Measurements from ENCODE around the gene EPN2. TPM values are rescaled to one million over a fixed set of nuclear protein-coding genes. Genes with fewer than 3 reads are reported as not detected.

The EPN2 gene
- polyA plus RNA-seq, 1 donor (not counting 4 experiments of a cell fraction or from before 2014, with no cell fraction given), result 30.2 TPM

- no peak for TF ChIP-seq CTCF (optimal IDR thresholded peaks at IDR 0.05 in 1 of 3, IDR thresholded peaks at IDR 0.05 in 1 of 3, conservative IDR thresholded peaks at IDR 0.05 in 1 of 3; ENCODE audit: extremely low read depth in 1 of 3, insufficient read depth in 2 of 3, low read length in 3 of 3)
- TF ChIP-seq EZH2 (IDR thresholded peaks at IDR 0.05; ENCODE audit: low read length), result no peak
- peaks cover 2 to 3% of the 10 kb centered on the region in 2 experiments for H3K36me3 ChIP-seq (ENCODE audit: control insufficient read depth in 2 of 2, extremely low read depth in 1 of 2, insufficient read depth in 2 of 2, low read length in 2 of 2)
- H3K9me3 ChIP-seq (ENCODE audit: control insufficient read depth, low read depth, low read length), result no peaks in the 10 kb centered on the region
- peaks cover 30% of the 10 kb centered on the region for H3K4me1 ChIP-seq (ENCODE audit: control insufficient read depth, extremely low read depth, insufficient read depth, low read length)
- no peak overlapping the region for H3K4me2 ChIP-seq (ENCODE audit: control insufficient read depth, extremely low read depth, insufficient read depth, low read depth, low read length)
- H3K9me1 ChIP-seq (ENCODE audit: control insufficient read depth, extremely low read depth, insufficient read depth, low read length), result peaks cover 4% of the 10 kb centered on the region
- no peak overlapping the region for H3K27ac ChIP-seq (ENCODE audit: control insufficient read depth, insufficient read depth, low read length)
- no peak overlapping the region for H3K9ac ChIP-seq (ENCODE audit: control insufficient read depth, extremely low read depth, insufficient read depth, low read length)
- no peak for FAIRE-seq
- no peaks in the 10 kb centered on the region for H3K27me3 ChIP-seq (ENCODE audit: control insufficient read depth, extremely low read depth, insufficient read depth, low read length)
- dilution Hi-C loops (cut with MboI; ENCODE audit: extremely low pct_ligation_motif_present, low sequenced_read_pairs), result no loop called here
- peaks cover 45% of the 10 kb centered on the region for H3K79me2 ChIP-seq (ENCODE audit: control insufficient read depth, insufficient read depth, low read length)
- no peak overlapping the region for H2AFZ ChIP-seq (ENCODE audit: control insufficient read depth, low read length)
- peaks cover 11% of the 10 kb centered on the region for H4K20me1 ChIP-seq (ENCODE audit: control insufficient read depth, extremely low read depth, insufficient read depth, low read length)
- no peak overlapping the region for H3K4me3 ChIP-seq (ENCODE audit: control insufficient read depth in 2 of 3, extremely low read depth in 1 of 3, insufficient read depth in 2 of 3, low read depth in 1 of 3, low read length in 3 of 3)
- DNase-seq (ENCODE audit: low read depth, low spot score), result no peak
Observed at GRCh38 chr17:19264268-19264667, 27.1 kb downstream of the EPN2 start.

GRCh38 chr17:19264681-19265080 lies 27.5 kb downstream of the EPN2 start:
- Histone ChIP-seq H3K4me2 (ENCODE audit: control insufficient read depth, extremely low read depth, insufficient read depth, low read depth, low read length) (no peak overlapping the region), H2AFZ (ENCODE audit: control insufficient read depth, low read length) (no peak overlapping the region), H3K9me1 (ENCODE audit: control insufficient read depth, extremely low read depth, insufficient read depth, low read length) (peaks cover 4% of the 10 kb centered on the region), H3K4me1 (ENCODE audit: control insufficient read depth, extremely low read depth, insufficient read depth, low read length) (peaks cover 30% of the 10 kb centered on the region), H3K9me3 (ENCODE audit: control insufficient read depth, low read depth, low read length) (no peaks in the 10 kb centered on the region), H3K4me3 (ENCODE audit: control insufficient read depth in 2 of 3, extremely low read depth in 1 of 3, insufficient read depth in 2 of 3, low read depth in 1 of 3, low read length in 3 of 3) (no peak overlapping the region), H3K36me3 (ENCODE audit: control insufficient read depth in 2 of 2, extremely low read depth in 1 of 2, insufficient read depth in 2 of 2, low read length in 2 of 2) (peaks cover 3% of the 10 kb centered on the region in 2 experiments), H3K79me2 (ENCODE audit: control insufficient read depth, insufficient read depth, low read length) (peaks cover 44% of the 10 kb centered on the region), H4K20me1 (ENCODE audit: control insufficient read depth, extremely low read depth, insufficient read depth, low read length) (peaks cover 11% of the 10 kb centered on the region), H3K27ac (ENCODE audit: control insufficient read depth, insufficient read depth, low read length) (no peak overlapping the region), H3K9ac (ENCODE audit: control insufficient read depth, extremely low read depth, insufficient read depth, low read length) (no peak overlapping the region), H3K27me3 (ENCODE audit: control insufficient read depth, extremely low read depth, insufficient read depth, low read length) (no peaks in the 10 kb centered on the region)
- dilution Hi-C loops (cut with MboI; ENCODE audit: extremely low pct_ligation_motif_present, low sequenced_read_pairs), result no loop called here
- DNase-seq (ENCODE audit: low read depth, low spot score) (no peak), FAIRE-seq (no peak)
- TF ChIP-seq EZH2 (IDR thresholded peaks at IDR 0.05; ENCODE audit: low read length) (no peak), CTCF (optimal IDR thresholded peaks at IDR 0.05 in 1 of 3, IDR thresholded peaks at IDR 0.05 in 1 of 3, conservative IDR thresholded peaks at IDR 0.05 in 1 of 3; ENCODE audit: extremely low read depth in 1 of 3, insufficient read depth in 2 of 3, low read length in 3 of 3) (no peak)

All from keratinocyte (primary cell).